Liver (tissue), 9 donors: ENCODE results near the gene ULBP3. TPM values are rescaled to one million over a fixed set of nuclear protein-coding genes. Genes with fewer than 3 reads are reported as not detected.

Experiments used
- DNase-seq: peaks from one replicate; pipeline ENCODE4 v3.0.0-alpha.2; 2017; ENCODE audit warnings: low spot score
- H3K27ac ChIP-seq, 2 donors: one replicate each; pipeline ENCODE4 v1.7.0; 2013; ENCODE audit warnings: inconsistent platforms in 2 of 2, low read length in 2 of 2, control low read depth in 1 of 2, low read depth in 1 of 2, mild to moderate bottlenecking in 1 of 2
- H3K27me3 ChIP-seq, 4 donors: one replicate each; pipeline versions ENCODE4 v1.6.1 to v1.7.0; 2013; ENCODE audit warnings: low read length in 3 of 4, inconsistent platforms in 1 of 4, mild to moderate bottlenecking in 1 of 4, moderate library complexity in 1 of 4; ENCODE audit not compliant: control insufficient read depth in 4 of 4, insufficient read depth in 4 of 4
- H3K36me3 ChIP-seq, 4 donors: one replicate each; pipeline versions ENCODE4 v1.6.1 to v1.7.0; 2013; ENCODE audit warnings: low read length in 3 of 4, mild to moderate bottlenecking in 3 of 4, low read depth in 1 of 4, moderate library complexity in 1 of 4; ENCODE audit not compliant: control insufficient read depth in 4 of 4, insufficient read depth in 3 of 4
- H3K4me1 ChIP-seq, 4 donors: one replicate each; pipeline versions ENCODE4 v1.6.1 to v1.7.0; 2013; ENCODE audit warnings: low read length in 3 of 4, mild to moderate bottlenecking in 3 of 4, moderate library complexity in 1 of 4; ENCODE audit not compliant: control insufficient read depth in 4 of 4, insufficient read depth in 4 of 4
- H3K4me3 ChIP-seq, 3 donors: one replicate each; pipeline versions ENCODE4 v1.6.1 to v1.7.0; 2013; ENCODE audit warnings: low read length in 3 of 3, control low read depth in 1 of 3, low read depth in 1 of 3, mild to moderate bottlenecking in 1 of 3
- H3K9ac ChIP-seq, 2 donors: one replicate each; pipeline ENCODE4 v1.7.0; 2013; ENCODE audit warnings: low read length in 2 of 2, mild to moderate bottlenecking in 2 of 2, moderate library complexity in 2 of 2, control low read depth in 1 of 2, low read depth in 1 of 2
- H3K9me3 ChIP-seq, 4 donors: one replicate each; pipeline versions ENCODE4 v1.6.1 to v1.7.0; 2013; ENCODE audit warnings: low read length in 3 of 4; ENCODE audit not compliant: control insufficient read depth in 4 of 4
- EGR1 ChIP-seq, 2 donors: IDR thresholded peaks; 2 replicates each; pipeline ENCODE4 v1.6.1; 2016 to 2018; ENCODE audit warnings: antibody characterized with exemption in 2 of 2, low read depth in 2 of 2
- FOXA1 ChIP-seq: IDR thresholded peaks from 2 replicates; pipeline ENCODE4 v1.6.1; 2016; ENCODE audit warnings: antibody characterized with exemption
- FOXA2 ChIP-seq: IDR thresholded peaks from 2 replicates; pipeline ENCODE4 v1.6.1; 2016; ENCODE audit warnings: antibody characterized with exemption
- GABPA ChIP-seq, 2 donors: IDR thresholded peaks in 1 of 2; conservative IDR thresholded peaks in 1 of 2; 2 replicates each; pipeline ENCODE4 v1.6.1; 2016; ENCODE audit warnings: antibody characterized with exemption in 2 of 2, mild to moderate bottlenecking in 1 of 2, moderate library complexity in 1 of 2
- HNF4A ChIP-seq, 2 donors: conservative IDR thresholded peaks; 2 replicates each; pipeline ENCODE4 v1.6.1; 2016; ENCODE audit warnings: antibody characterized with exemption in 2 of 2, mild to moderate bottlenecking in 2 of 2
- HNF4G ChIP-seq: IDR thresholded peaks from 2 replicates; pipeline ENCODE4 v1.6.1; 2016; ENCODE audit warnings: antibody characterized with exemption
- NR2F2 ChIP-seq: IDR thresholded peaks from 2 replicates; pipeline ENCODE4 v1.6.1; 2016; ENCODE audit warnings: antibody characterized with exemption
- RAD21 ChIP-seq, 2 donors: IDR thresholded peaks; 2 replicates each; pipeline ENCODE4 v1.6.1; 2016; ENCODE audit warnings: antibody characterized with exemption in 2 of 2, mild to moderate bottlenecking in 2 of 2
- RXRA ChIP-seq, 2 donors: IDR thresholded peaks; 2 replicates each; pipeline ENCODE4 v1.6.1; 2017 to 2018; ENCODE audit warnings: antibody characterized with exemption in 2 of 2, mild to moderate bottlenecking in 1 of 2
- SP1 ChIP-seq: IDR thresholded peaks from 2 replicates; pipeline ENCODE4 v1.6.1; 2018; ENCODE audit warnings: antibody characterized with exemption, mild to moderate bottlenecking
- TAF1 ChIP-seq: conservative IDR thresholded peaks from 2 replicates; pipeline ENCODE4 v1.6.1; 2016; ENCODE audit warnings: antibody characterized with exemption, mild to moderate bottlenecking
- WGBS: extraction: QIAGEN DNeasy Blood & Tissue Kit; methylation state at CpG from one replicate; pipeline ENCODE4 v1.1.7; 2013; 5-methylcytosine and 5-hydroxymethylcytosine counted together
- polyA plus RNA-seq, 2 donors: library from polyadenylated mRNA; stranded (reverse) in 1 of 2; unstranded in 1 of 2; fragments of 200-250 nt in 1 of 2; fragments of >200 nt in 1 of 2; fragmentation: Nextera tagmentation in 1 of 2; extraction: Ambion mirVana in 1 of 2; gene quantifications; one replicate each; pipeline versions ENCODE4 v1.2.1 to v1.2.3, GENCODE V29; 2013 to 2015
- total RNA-seq, 2 donors: library from RNA; depleted of rRNA; stranded (reverse); fragments of >200 nt; gene quantifications; one replicate each; pipeline ENCODE4 v1.2.3, GENCODE V29; 2014
- TF ChIP-seq, protein P1 (sequence below): IDR thresholded peaks from 2 replicates; pipeline ENCODE4 v1.6.1; 2016; ENCODE audit warnings: antibody characterized with exemption
- TF ChIP-seq, protein P2 (sequence below): IDR thresholded peaks from 2 replicates; pipeline ENCODE4 v1.6.1; 2016; ENCODE audit warnings: antibody characterized with exemption
- TF ChIP-seq, protein P3 (sequence below): IDR thresholded peaks from 2 replicates; pipeline ENCODE4 v1.6.1; 2016; ENCODE audit warnings: antibody characterized with exemption, mild to moderate bottlenecking
- TF ChIP-seq, protein P4 (sequence below): fragments of 150-350 bp; IDR thresholded peaks from 2 replicates; pipeline ENCODE4 v1.5.1; 2017; ENCODE audit warnings: improper control_type of control experiment, low read depth, low read length; ENCODE audit not compliant: missing input control
- donor health status: healthy.
- donor health status: healthy.
- donor health status: healthy.
- donor health status: healthy.
- donor health status: healthy.

ULBP3 gene
- total and polyA plus RNA-seq, 4 donors = 0.88 to 2.3 (median 0.92) TPM; not detected in 1

DNA sequence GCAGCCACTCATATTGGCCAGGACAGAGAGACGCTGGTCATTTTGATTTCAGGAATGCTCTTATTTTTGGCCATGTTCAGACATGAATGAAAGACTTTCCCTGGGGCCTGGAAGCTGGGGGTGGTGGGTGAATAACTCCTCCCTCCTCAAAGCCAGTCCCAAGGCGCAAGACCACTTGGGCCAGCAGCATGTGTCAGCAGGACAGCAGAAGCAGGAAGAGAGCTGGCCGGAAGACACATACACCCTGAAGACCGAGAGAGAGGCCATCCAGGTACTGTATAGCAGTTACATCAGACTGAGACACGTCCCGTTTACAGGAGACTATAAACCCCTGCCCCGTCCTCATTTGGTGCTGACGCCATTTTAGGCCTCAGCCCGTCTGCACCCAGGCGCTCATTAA lies 29.2 kb upstream of the ULBP3 start:
- Histone ChIP-seq H3K4me1 (no peaks in the 10 kb centered on the region), H3K4me3 (no peak overlapping the region), H3K9ac (no peak overlapping the region), H3K27me3 (no peaks in the 10 kb centered on the region), H3K9me3 (no peaks in the 10 kb centered on the region), H3K27ac (no peak overlapping the region), H3K36me3 (no peaks in the 10 kb centered on the region)
- no peak for DNase-seq
- TF ChIP-seq, protein P1, sequence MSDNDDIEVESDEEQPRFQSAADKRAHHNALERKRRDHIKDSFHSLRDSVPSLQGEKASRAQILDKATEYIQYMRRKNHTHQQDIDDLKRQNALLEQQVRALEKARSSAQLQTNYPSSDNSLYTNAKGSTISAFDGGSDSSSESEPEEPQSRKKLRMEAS = no peak
- TF ChIP-seq, protein P2, sequence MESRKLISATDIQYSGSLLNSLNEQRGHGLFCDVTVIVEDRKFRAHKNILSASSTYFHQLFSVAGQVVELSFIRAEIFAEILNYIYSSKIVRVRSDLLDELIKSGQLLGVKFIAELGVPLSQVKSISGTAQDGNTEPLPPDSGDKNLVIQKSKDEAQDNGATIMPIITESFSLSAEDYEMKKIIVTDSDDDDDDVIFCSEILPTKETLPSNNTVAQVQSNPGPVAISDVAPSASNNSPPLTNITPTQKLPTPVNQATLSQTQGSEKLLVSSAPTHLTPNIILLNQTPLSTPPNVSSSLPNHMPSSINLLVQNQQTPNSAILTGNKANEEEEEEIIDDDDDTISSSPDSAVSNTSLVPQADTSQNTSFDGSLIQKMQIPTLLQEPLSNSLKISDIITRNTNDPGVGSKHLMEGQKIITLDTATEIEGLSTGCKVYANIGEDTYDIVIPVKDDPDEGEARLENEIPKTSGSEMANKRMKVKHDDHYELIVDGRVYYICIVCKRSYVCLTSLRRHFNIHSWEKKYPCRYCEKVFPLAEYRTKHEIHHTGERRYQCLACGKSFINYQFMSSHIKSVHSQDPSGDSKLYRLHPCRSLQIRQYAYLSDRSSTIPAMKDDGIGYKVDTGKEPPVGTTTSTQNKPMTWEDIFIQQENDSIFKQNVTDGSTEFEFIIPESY = no peak
- WGBS = 93% methylated on average over 10 of the region's 10 CpGs

DNA sequence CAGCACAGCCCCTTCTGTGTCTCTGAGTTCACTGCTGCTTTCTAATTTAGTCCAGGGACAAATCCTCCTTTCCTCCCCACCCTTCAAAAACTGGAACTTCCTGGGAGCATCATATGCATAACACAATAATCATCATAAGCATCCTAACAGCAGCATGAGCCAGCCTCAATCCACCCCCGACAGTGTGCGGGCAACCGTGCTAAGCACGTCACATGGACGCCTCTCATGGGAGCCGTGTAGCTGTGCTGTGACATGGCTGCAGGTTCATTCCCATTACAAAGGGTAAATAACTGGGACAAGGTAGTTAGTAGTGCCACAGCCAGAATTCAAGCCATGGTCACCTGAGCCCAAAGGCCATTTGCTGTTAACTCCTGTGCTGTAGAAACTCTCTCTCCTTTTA lies 24.5 kb upstream of the ULBP3 start:
- Histone ChIP-seq H3K9ac (no peak overlapping the region), H3K9me3 (no peaks in the 10 kb centered on the region), H3K36me3 (no peaks in the 10 kb centered on the region), H3K4me3 (no peak overlapping the region), H3K4me1 (no peaks in the 10 kb centered on the region), H3K27ac (no peak overlapping the region), H3K27me3 (peaks cover 0 to 2% (median 0%) of the 10 kb centered on the region in 4 donors)
- TF ChIP-seq FOXA1 = no peak
- TF ChIP-seq GABPA (IDR thresholded peaks at IDR 0.05 in 1 of 2, conservative IDR thresholded peaks at IDR 0.05 in 1 of 2) = no peak
- TF ChIP-seq, protein P3, sequence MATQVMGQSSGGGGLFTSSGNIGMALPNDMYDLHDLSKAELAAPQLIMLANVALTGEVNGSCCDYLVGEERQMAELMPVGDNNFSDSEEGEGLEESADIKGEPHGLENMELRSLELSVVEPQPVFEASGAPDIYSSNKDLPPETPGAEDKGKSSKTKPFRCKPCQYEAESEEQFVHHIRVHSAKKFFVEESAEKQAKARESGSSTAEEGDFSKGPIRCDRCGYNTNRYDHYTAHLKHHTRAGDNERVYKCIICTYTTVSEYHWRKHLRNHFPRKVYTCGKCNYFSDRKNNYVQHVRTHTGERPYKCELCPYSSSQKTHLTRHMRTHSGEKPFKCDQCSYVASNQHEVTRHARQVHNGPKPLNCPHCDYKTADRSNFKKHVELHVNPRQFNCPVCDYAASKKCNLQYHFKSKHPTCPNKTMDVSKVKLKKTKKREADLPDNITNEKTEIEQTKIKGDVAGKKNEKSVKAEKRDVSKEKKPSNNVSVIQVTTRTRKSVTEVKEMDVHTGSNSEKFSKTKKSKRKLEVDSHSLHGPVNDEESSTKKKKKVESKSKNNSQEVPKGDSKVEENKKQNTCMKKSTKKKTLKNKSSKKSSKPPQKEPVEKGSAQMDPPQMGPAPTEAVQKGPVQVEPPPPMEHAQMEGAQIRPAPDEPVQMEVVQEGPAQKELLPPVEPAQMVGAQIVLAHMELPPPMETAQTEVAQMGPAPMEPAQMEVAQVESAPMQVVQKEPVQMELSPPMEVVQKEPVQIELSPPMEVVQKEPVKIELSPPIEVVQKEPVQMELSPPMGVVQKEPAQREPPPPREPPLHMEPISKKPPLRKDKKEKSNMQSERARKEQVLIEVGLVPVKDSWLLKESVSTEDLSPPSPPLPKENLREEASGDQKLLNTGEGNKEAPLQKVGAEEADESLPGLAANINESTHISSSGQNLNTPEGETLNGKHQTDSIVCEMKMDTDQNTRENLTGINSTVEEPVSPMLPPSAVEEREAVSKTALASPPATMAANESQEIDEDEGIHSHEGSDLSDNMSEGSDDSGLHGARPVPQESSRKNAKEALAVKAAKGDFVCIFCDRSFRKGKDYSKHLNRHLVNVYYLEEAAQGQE = no peak
- TF ChIP-seq RXRA (IDR thresholded peaks at IDR 0.05) = no peak
- TF ChIP-seq RAD21 (IDR thresholded peaks at IDR 0.05) = no peak
- no peak for TF ChIP-seq NR2F2
- TF ChIP-seq HNF4G = no peak
- DNase-seq = no peak
- 90% methylated on average over 6 of the region's 6 CpGs for WGBS

DNA sequence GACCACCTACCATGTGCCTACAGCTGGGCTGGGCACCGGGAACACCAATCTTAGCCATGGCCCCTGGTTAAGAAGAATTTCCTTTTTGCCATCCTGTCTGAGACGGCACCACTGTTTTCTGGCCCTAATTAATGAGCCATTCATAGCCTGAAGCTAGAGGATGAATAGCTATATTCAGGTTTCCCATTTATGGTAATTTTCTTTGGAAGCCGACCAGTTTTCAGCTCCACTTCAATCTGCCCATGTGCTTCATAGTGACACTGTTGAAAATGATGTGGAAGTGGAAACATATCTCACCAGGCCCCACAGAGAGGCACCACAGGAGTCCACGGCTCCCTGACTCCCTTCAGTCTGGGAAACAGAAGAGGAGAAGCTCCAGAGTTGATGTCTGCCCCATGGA lies 22.6 kb upstream of the ULBP3 start:
- H3K27ac ChIP-seq = no peak overlapping the region
- H3K27me3 ChIP-seq = peaks cover 0 to 2% (median 0%) of the 10 kb centered on the region in 4 donors
- no peaks in the 10 kb centered on the region for H3K36me3 ChIP-seq
- no peaks in the 10 kb centered on the region for H3K9me3 ChIP-seq
- H3K9ac ChIP-seq = no peak overlapping the region
- no peak overlapping the region for H3K4me3 ChIP-seq
- WGBS = 70% methylated on average over 4 of the region's 4 CpGs
- H3K4me1 ChIP-seq = no peaks in the 10 kb centered on the region
- DNase-seq = no peak
- TF ChIP-seq SP1 (no peak), FOXA2 (no peak), TAF1 (no peak), RXRA (IDR thresholded peaks at IDR 0.05) (no peak), EGR1 (IDR thresholded peaks at IDR 0.05; ENCODE audit: low read depth in 2 of 2) (no peak), FOXA1 (no peak), RAD21 (IDR thresholded peaks at IDR 0.05) (no peak), HNF4G (no peak), NR2F2 (no peak), HNF4A (conservative IDR thresholded peaks at IDR 0.05) (no peak)
- TF ChIP-seq, protein P3 = no peak
- TF ChIP-seq, protein P4, sequence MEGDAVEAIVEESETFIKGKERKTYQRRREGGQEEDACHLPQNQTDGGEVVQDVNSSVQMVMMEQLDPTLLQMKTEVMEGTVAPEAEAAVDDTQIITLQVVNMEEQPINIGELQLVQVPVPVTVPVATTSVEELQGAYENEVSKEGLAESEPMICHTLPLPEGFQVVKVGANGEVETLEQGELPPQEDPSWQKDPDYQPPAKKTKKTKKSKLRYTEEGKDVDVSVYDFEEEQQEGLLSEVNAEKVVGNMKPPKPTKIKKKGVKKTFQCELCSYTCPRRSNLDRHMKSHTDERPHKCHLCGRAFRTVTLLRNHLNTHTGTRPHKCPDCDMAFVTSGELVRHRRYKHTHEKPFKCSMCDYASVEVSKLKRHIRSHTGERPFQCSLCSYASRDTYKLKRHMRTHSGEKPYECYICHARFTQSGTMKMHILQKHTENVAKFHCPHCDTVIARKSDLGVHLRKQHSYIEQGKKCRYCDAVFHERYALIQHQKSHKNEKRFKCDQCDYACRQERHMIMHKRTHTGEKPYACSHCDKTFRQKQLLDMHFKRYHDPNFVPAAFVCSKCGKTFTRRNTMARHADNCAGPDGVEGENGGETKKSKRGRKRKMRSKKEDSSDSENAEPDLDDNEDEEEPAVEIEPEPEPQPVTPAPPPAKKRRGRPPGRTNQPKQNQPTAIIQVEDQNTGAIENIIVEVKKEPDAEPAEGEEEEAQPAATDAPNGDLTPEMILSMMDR = no peak
